SU-DHL-6 (cell line): ENCODE data around the gene FTL.

Source experiments
- H2AFZ ChIP-seq: fragments of 200-600 bp; sonication (generic); 2 replicates; pipeline ENCODE4 v1.6.1; 2014; ENCODE audit warnings: low read depth, mild to moderate bottlenecking, moderate library complexity, mixed read lengths, antibody characterized with exemption, low read length; ENCODE audit not compliant: severe bottlenecking
- H3F3A ChIP-seq: fragments of 200-600 bp; shearing (Covaris generic); 2 replicates; pipeline ENCODE4 v1.6.0; 2016; ENCODE audit warnings: antibody characterized with exemption, mild to moderate bottlenecking; ENCODE audit not compliant: insufficient read depth
- H3K27ac ChIP-seq: fragments of 200-600 bp; sonication (generic); 2 replicates; pipeline ENCODE4 v1.5.1; 2016; ENCODE audit warnings: low read depth, mild to moderate bottlenecking, low read length, moderate library complexity, mixed read lengths
- H3K27me3 ChIP-seq: fragments of 200-600 bp; sonication (generic), shearing (Covaris generic); 2 replicates; pipeline ENCODE4 v1.6.0; 2014; ENCODE audit warnings: mild to moderate bottlenecking, low read length
- H3K36me3 ChIP-seq: fragments of 200-600 bp; sonication (generic); 2 replicates; pipeline ENCODE4 v1.6.1; 2014; ENCODE audit warnings: mild to moderate bottlenecking, low read length, mixed read lengths
- H3K4me2 ChIP-seq: fragments of 300-600, 200-600 bp; shearing (Covaris generic), sonication (generic); 2 replicates; pipeline ENCODE4 v1.6.0; 2014; ENCODE audit warnings: low read length, low read depth, mild to moderate bottlenecking; ENCODE audit not compliant: poor library complexity, severe bottlenecking
- H3K4me3 ChIP-seq: fragments of 200-600 bp; sonication (generic); 2 replicates; pipeline ENCODE4 v1.5.1; 2014; ENCODE audit warnings: antibody characterized with exemption, low read length, mild to moderate bottlenecking, mixed read lengths; ENCODE audit not compliant: insufficient read depth, poor library complexity, severe bottlenecking
- H3K79me2 ChIP-seq: fragments of 200-600 bp; sonication (generic); 2 replicates; pipeline ENCODE4 v1.6.1; 2014; ENCODE audit warnings: mild to moderate bottlenecking, low read length, moderate library complexity; ENCODE audit not compliant: insufficient read depth
- H3K9ac ChIP-seq: fragments of 200-600 bp; sonication (generic); 2 replicates; pipeline ENCODE4 v1.7.0; 2014; ENCODE audit warnings: mild to moderate bottlenecking, low read length
- H3K9me2 ChIP-seq: fragments of 200-600 bp; sonication (generic); replicated peaks from 2 replicates; pipeline ENCODE4 v1.6.1; 2014; ENCODE audit warnings: low read length; ENCODE audit not compliant: insufficient read depth
- H3K9me3 ChIP-seq: fragments of 200-600 bp; sonication (generic); 2 replicates; pipeline ENCODE4 v1.6.1; 2014; ENCODE audit warnings: low read length, mixed read lengths; ENCODE audit not compliant: insufficient read depth
- H4K20me1 ChIP-seq: fragments of 200-600 bp; sonication (generic); 2 replicates; pipeline ENCODE4 v1.6.1; 2014; ENCODE audit warnings: low read depth, mild to moderate bottlenecking, antibody characterized with exemption, low read length, moderate library complexity, mixed read lengths
- EZH2phosphoT487 ChIP-seq: fragments of 200-600 bp; sonication (generic), shearing (Covaris generic); conservative IDR thresholded peaks from 2 replicates; pipeline ENCODE4 v1.6.1; 2018; ENCODE audit warnings: mild to moderate bottlenecking, antibody characterized with exemption, low read length, moderate library complexity, mixed read lengths
- TF ChIP-seq, protein P1 (sequence below): fragments of 200-600 bp; sonication (generic); IDR thresholded peaks from one replicate; pipeline ENCODE4 v1.5.1; 2017; ENCODE audit warnings: antibody characterized with exemption, mild to moderate bottlenecking, low read length, moderate library complexity; ENCODE audit not compliant: insufficient read depth, poor library complexity, severe bottlenecking

FTL gene

DNA sequence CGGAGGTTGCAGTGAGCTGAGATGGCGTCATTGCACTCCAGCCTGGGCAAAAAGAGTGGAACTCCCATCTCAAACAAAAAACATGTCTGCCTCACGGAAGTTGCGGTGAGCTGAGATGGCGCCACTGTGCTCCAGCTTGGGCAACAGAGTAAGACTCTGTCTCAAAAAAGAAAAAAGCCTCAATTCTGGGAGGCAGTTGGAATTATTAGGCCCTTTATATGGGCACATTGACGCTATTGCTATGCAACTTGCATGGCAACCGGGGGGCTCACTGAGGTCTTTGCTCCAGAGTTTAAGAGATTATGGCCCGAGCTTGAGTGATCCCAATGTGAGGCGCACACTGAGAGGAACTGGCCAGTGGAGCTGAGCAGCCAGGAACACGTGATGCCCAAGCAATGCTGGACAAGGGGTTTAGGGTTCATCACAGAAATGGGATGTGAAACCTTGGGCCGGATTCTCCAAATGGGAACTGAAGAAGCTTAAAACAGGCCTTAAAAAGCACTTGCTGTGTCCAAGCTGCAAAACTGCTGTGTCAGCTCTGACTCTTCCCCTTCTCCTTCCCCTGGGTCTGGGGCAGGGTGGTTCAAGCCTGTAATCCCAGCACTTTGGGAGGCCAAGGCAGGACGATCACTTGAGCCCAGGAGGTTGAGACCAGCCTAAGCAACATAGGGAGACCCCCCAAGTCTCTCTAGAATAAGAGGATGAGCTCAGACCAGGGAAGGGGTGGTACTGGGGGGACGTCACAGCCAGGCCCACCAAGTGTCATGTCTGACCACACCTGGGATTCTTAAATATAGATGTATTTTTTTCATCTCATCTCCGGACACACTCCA is 2.5 kb downstream of the FTL start:
- H4K20me1 ChIP-seq = no peaks in the 10 kb centered on the region
- peaks cover 40% of the 10 kb centered on the region for H3F3A ChIP-seq
- H3K27ac ChIP-seq = peak overlapping the region; percentile 33; the same call in 1 of the 2 replicates
- H3K9me3 ChIP-seq = no peaks in the 10 kb centered on the region
- no peak overlapping the region for H2AFZ ChIP-seq
- no peak overlapping the region for H3K4me2 ChIP-seq
- no peak for TF ChIP-seq EZH2phosphoT487
- TF ChIP-seq, protein P1, sequence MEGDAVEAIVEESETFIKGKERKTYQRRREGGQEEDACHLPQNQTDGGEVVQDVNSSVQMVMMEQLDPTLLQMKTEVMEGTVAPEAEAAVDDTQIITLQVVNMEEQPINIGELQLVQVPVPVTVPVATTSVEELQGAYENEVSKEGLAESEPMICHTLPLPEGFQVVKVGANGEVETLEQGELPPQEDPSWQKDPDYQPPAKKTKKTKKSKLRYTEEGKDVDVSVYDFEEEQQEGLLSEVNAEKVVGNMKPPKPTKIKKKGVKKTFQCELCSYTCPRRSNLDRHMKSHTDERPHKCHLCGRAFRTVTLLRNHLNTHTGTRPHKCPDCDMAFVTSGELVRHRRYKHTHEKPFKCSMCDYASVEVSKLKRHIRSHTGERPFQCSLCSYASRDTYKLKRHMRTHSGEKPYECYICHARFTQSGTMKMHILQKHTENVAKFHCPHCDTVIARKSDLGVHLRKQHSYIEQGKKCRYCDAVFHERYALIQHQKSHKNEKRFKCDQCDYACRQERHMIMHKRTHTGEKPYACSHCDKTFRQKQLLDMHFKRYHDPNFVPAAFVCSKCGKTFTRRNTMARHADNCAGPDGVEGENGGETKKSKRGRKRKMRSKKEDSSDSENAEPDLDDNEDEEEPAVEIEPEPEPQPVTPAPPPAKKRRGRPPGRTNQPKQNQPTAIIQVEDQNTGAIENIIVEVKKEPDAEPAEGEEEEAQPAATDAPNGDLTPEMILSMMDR = no peak
- H3K9me2 ChIP-seq = no peaks in the 10 kb centered on the region
- no peaks in the 10 kb centered on the region for H3K27me3 ChIP-seq
- no peak overlapping the region for H3K4me3 ChIP-seq
- no peak overlapping the region for H3K9ac ChIP-seq
- no peaks in the 10 kb centered on the region for H3K36me3 ChIP-seq
- peaks cover 14% of the 10 kb centered on the region for H3K79me2 ChIP-seq

DNA sequence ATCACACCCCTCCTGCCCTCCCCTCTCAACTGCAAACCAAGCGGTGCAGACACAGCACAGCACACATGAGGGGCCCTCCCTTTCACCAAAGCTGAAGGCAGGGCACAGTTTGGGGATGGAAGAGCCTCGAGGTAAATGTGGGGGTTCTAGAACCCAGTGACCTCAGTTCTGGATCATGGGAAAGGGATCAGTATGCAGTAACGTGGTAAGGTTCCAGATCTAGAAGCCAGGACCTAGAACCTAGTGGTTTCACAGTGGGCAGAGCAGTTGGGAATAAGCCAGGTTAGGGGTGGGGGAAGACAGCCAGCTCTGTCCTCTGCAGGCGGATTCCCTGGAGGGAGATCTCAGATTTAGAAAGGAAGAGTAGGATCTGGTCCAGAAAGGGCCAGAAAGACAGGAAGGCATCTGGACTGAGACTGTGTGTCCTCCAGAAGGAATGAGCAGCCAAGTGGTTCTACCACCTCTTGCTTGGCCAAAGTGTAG is 3.1 kb downstream of the FTL start:
- Histone ChIP-seq H3K27ac (peak overlapping the region; percentile 33; the same call in 1 of the 2 replicates), H3K36me3 (no peaks in the 10 kb centered on the region), H3F3A (peaks cover 39% of the 10 kb centered on the region), H4K20me1 (no peaks in the 10 kb centered on the region), H3K4me3 (no peak overlapping the region), H2AFZ (no peak overlapping the region), H3K9ac (no peak overlapping the region), H3K27me3 (no peaks in the 10 kb centered on the region), H3K79me2 (peaks cover 14% of the 10 kb centered on the region), H3K9me3 (no peaks in the 10 kb centered on the region), H3K4me2 (no peak overlapping the region), H3K9me2 (no peaks in the 10 kb centered on the region)
- no peak for TF ChIP-seq EZH2phosphoT487
- TF ChIP-seq, protein P1 = no peak

DNA sequence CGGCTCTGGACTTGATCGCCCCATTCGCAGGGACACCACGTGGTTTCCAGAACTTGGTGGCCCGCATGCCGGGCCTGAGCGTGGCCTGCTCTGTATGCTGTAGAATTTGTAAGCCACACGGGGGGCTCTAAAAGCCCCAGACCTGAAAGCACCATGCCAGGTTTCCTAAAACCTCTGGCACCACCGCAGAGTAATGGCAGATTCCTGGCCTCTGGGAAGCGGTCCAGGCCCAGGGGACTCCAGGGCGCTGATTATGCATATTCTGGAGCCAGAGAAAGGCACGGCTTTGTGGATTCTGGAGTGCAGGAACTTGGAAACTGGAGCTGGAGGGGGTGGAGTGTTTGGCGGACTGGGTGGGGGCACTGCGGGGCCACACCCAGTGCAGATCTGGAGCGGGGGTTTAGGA is 3.7 kb downstream of the FTL start:
- no peak overlapping the region for H2AFZ ChIP-seq
- no peaks in the 10 kb centered on the region for H3K36me3 ChIP-seq
- no peaks in the 10 kb centered on the region for H3K9me2 ChIP-seq
- H4K20me1 ChIP-seq = no peaks in the 10 kb centered on the region
- peaks cover 34% of the 10 kb centered on the region for H3F3A ChIP-seq
- H3K4me3 ChIP-seq = no peak overlapping the region
- H3K4me2 ChIP-seq = no peak overlapping the region
- no peak overlapping the region for H3K9ac ChIP-seq
- TF ChIP-seq EZH2phosphoT487 = no peak
- TF ChIP-seq, protein P1 = no peak
- H3K79me2 ChIP-seq = peaks cover 14% of the 10 kb centered on the region
- no peak overlapping the region for H3K27ac ChIP-seq
- no peaks in the 10 kb centered on the region for H3K9me3 ChIP-seq
- H3K27me3 ChIP-seq = no peaks in the 10 kb centered on the region
